ENCODE measurements around the gene ABCB1.
"Not testable (repeated sequence)": the region's sequence is repeated elsewhere in the genome, so short reads cannot be mapped to it uniquely, and the experiment has no call there.

Gene ABCB1

GRCh38 chr7:87471473-87471872, 129.2 kb downstream of the ABCB1 start:
- no peak overlapping the region for H2AFZ ChIP-seq (ENCODE audit: low read depth, low read length)

GRCh38 chr7:87469204-87469603, 131.5 kb downstream of the ABCB1 start:
- H3K79me2 ChIP-seq (ENCODE audit: insufficient read depth, low read length); H3K36me3 ChIP-seq (ENCODE audit: insufficient read depth, low read length); ATAC-seq (ENCODE audit: insufficient read depth, low read depth); H3K27me3 ChIP-seq (ENCODE audit: insufficient read depth, low read length, poor library complexity); H3K27ac ChIP-seq (ENCODE audit: low read length); H4K20me1 ChIP-seq (ENCODE audit: insufficient read depth, low read length); H3K9me3 ChIP-seq (ENCODE audit: insufficient read depth, low read length, severe bottlenecking); H3K4me1 ChIP-seq (ENCODE audit: insufficient read depth, low read length); H2AFZ ChIP-seq (ENCODE audit: low read depth, low read length); H3K4me2 ChIP-seq (ENCODE audit: insufficient read depth, low read length); H3K9ac ChIP-seq (ENCODE audit: low read depth, low read length); H3K4me3 ChIP-seq (ENCODE audit: low read depth in 1 of 2, low read length in 2 of 2); DNase-seq: not testable (repeated sequence)

More at GRCh38 chr7:87471473-87471872, 129.2 kb downstream of the ABCB1 start:
- H3K27me3 ChIP-seq (ENCODE audit: insufficient read depth, low read length, poor library complexity): no peaks in the 10 kb centered on the region
- no peak overlapping the region for H3K27ac ChIP-seq (ENCODE audit: low read length)
- ATAC-seq (ENCODE audit: insufficient read depth, low read depth): no peak
- H3K4me3 ChIP-seq (ENCODE audit: low read depth in 1 of 2, low read length in 2 of 2): no peak overlapping the region
- H3K79me2 ChIP-seq (ENCODE audit: insufficient read depth, low read length): no peaks in the 10 kb centered on the region
- H3K4me1 ChIP-seq (ENCODE audit: insufficient read depth, low read length): no peaks in the 10 kb centered on the region
- DNase-seq: no peak
- H3K36me3 ChIP-seq (ENCODE audit: insufficient read depth, low read length): no peaks in the 10 kb centered on the region
- no peak overlapping the region for H3K9ac ChIP-seq (ENCODE audit: low read depth, low read length)
- H4K20me1 ChIP-seq (ENCODE audit: insufficient read depth, low read length): no peaks in the 10 kb centered on the region
- no peaks in the 10 kb centered on the region for H3K9me3 ChIP-seq (ENCODE audit: insufficient read depth, low read length, severe bottlenecking)
- no peak overlapping the region for H3K4me2 ChIP-seq (ENCODE audit: insufficient read depth, low read length)
- no peak for TF ChIP-seq EZH2 (IDR thresholded peaks at IDR 0.05; ENCODE audit: borderline replicate concordance, low read depth, low read length, severe bottlenecking)

GRCh38 chr7:87465534-87465880, 135.2 kb downstream of the ABCB1 start:
- H2AFZ ChIP-seq (ENCODE audit: low read depth, low read length); H3K4me2 ChIP-seq (ENCODE audit: insufficient read depth, low read length); H4K20me1 ChIP-seq (ENCODE audit: insufficient read depth, low read length); ATAC-seq (ENCODE audit: insufficient read depth, low read depth); H3K4me3 ChIP-seq (ENCODE audit: low read depth in 1 of 2, low read length in 2 of 2); H3K27me3 ChIP-seq (ENCODE audit: insufficient read depth, low read length, poor library complexity); H3K9me3 ChIP-seq (ENCODE audit: insufficient read depth, low read length, severe bottlenecking); H3K27ac ChIP-seq (ENCODE audit: low read length); DNase-seq; H3K79me2 ChIP-seq (ENCODE audit: insufficient read depth, low read length); H3K36me3 ChIP-seq (ENCODE audit: insufficient read depth, low read length); H3K9ac ChIP-seq (ENCODE audit: low read depth, low read length); H3K4me1 ChIP-seq (ENCODE audit: insufficient read depth, low read length): not testable (repeated sequence)

GRCh38 chr7:87464830-87465533, 135.7 kb downstream of the ABCB1 start:
- not testable (repeated sequence) for H3K36me3 ChIP-seq (ENCODE audit: insufficient read depth, low read length); ATAC-seq (ENCODE audit: insufficient read depth, low read depth); H3K79me2 ChIP-seq (ENCODE audit: insufficient read depth, low read length); H2AFZ ChIP-seq (ENCODE audit: low read depth, low read length); H4K20me1 ChIP-seq (ENCODE audit: insufficient read depth, low read length); H3K9me3 ChIP-seq (ENCODE audit: insufficient read depth, low read length, severe bottlenecking); H3K27me3 ChIP-seq (ENCODE audit: insufficient read depth, low read length, poor library complexity); H3K4me3 ChIP-seq (ENCODE audit: low read depth in 1 of 2, low read length in 2 of 2); H3K4me1 ChIP-seq (ENCODE audit: insufficient read depth, low read length); DNase-seq; H3K9ac ChIP-seq (ENCODE audit: low read depth, low read length); H3K27ac ChIP-seq (ENCODE audit: low read length); H3K4me2 ChIP-seq (ENCODE audit: insufficient read depth, low read length)

GRCh38 chr7:87463982-87464381, 136.7 kb downstream of the ABCB1 start:
- DNase-seq: no peak
- Histone ChIP-seq H3K36me3 (ENCODE audit: insufficient read depth, low read length) (no peaks in the 10 kb centered on the region), H4K20me1 (ENCODE audit: insufficient read depth, low read length) (no peaks in the 10 kb centered on the region), H3K27ac (ENCODE audit: low read length) (no peak overlapping the region), H3K79me2 (ENCODE audit: insufficient read depth, low read length) (no peaks in the 10 kb centered on the region), H3K4me1 (ENCODE audit: insufficient read depth, low read length) (no peaks in the 10 kb centered on the region), H3K9me3 (ENCODE audit: insufficient read depth, low read length, severe bottlenecking) (no peaks in the 10 kb centered on the region), H3K4me2 (ENCODE audit: insufficient read depth, low read length) (no peak overlapping the region), H2AFZ (ENCODE audit: low read depth, low read length) (no peak overlapping the region), H3K4me3 (ENCODE audit: low read depth in 1 of 2, low read length in 2 of 2) (no peak overlapping the region), H3K27me3 (ENCODE audit: insufficient read depth, low read length, poor library complexity) (no peaks in the 10 kb centered on the region), H3K9ac (ENCODE audit: low read depth, low read length) (no peak overlapping the region)
- ATAC-seq (ENCODE audit: insufficient read depth, low read depth): no peak
- TF ChIP-seq EZH2 (IDR thresholded peaks at IDR 0.05; ENCODE audit: borderline replicate concordance, low read depth, low read length, severe bottlenecking) (no peak), CTCF (IDR thresholded peaks at IDR 0.05; ENCODE audit: borderline replicate concordance, extremely low read depth, low read length, poor library complexity, severe bottlenecking) (no peak)

GRCh38 chr7:87460444-87460843, 140.2 kb downstream of the ABCB1 start:
- H3K79me2 ChIP-seq (ENCODE audit: insufficient read depth, low read length): not testable (repeated sequence)

More at GRCh38 chr7:87460444-87460843, 140.2 kb downstream of the ABCB1 start:
- not testable (repeated sequence) for H3K4me1 ChIP-seq (ENCODE audit: insufficient read depth, low read length); H3K4me2 ChIP-seq (ENCODE audit: insufficient read depth, low read length); H2AFZ ChIP-seq (ENCODE audit: low read depth, low read length); H3K27ac ChIP-seq (ENCODE audit: low read length); ATAC-seq (ENCODE audit: insufficient read depth, low read depth); H3K9ac ChIP-seq (ENCODE audit: low read depth, low read length); H3K36me3 ChIP-seq (ENCODE audit: insufficient read depth, low read length); H4K20me1 ChIP-seq (ENCODE audit: insufficient read depth, low read length); H3K27me3 ChIP-seq (ENCODE audit: insufficient read depth, low read length, poor library complexity); H3K4me3 ChIP-seq (ENCODE audit: low read depth in 1 of 2, low read length in 2 of 2); DNase-seq; H3K9me3 ChIP-seq (ENCODE audit: insufficient read depth, low read length, severe bottlenecking)

Data from DND-41 (cell line).